ENCODE measurements around the gene TLE7. TPM values are rescaled to one million over a fixed set of nuclear protein-coding genes. Genes with fewer than 3 reads are reported as not detected.

The TLE7 gene
- total and polyA plus RNA-seq, 2 donors from 2014 or later: not detected

DNA sequence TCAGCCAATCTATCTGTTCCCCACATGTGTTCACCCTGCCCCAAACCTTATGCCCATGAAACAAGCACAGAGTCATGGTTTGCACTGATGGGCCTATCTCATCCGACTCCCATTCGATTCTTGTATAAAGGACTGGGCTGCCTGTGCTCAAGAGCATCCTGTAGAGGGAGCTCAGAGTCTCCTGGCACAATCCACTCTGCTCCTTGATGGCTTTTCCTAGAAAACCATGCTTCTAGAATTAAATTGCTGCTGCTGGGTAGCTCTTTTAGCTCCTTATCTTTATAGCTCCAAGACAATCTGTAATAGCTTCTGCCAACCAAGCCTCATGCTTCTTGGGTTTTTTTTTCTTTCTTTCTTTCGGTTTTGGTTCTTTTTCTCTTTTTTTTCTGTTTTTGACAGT, 37.6 kb upstream of the TLE7 start:
- peaks cover 0 to 4% (median 2%) of the 10 kb centered on the region in 3 donors for H3K4me1 ChIP-seq (ENCODE audit: control insufficient read depth in 2 of 3, insufficient read depth in 2 of 3, low read depth in 1 of 3, low read length in 3 of 3)
- intact Hi-C loops (cut with DNase I): no loop called here
- H3K27me3 ChIP-seq (ENCODE audit: control insufficient read depth, insufficient read depth, low read length): no peaks in the 10 kb centered on the region
- TF ChIP-seq, protein P1, sequence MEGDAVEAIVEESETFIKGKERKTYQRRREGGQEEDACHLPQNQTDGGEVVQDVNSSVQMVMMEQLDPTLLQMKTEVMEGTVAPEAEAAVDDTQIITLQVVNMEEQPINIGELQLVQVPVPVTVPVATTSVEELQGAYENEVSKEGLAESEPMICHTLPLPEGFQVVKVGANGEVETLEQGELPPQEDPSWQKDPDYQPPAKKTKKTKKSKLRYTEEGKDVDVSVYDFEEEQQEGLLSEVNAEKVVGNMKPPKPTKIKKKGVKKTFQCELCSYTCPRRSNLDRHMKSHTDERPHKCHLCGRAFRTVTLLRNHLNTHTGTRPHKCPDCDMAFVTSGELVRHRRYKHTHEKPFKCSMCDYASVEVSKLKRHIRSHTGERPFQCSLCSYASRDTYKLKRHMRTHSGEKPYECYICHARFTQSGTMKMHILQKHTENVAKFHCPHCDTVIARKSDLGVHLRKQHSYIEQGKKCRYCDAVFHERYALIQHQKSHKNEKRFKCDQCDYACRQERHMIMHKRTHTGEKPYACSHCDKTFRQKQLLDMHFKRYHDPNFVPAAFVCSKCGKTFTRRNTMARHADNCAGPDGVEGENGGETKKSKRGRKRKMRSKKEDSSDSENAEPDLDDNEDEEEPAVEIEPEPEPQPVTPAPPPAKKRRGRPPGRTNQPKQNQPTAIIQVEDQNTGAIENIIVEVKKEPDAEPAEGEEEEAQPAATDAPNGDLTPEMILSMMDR (IDR thresholded peaks at IDR 0.05; ENCODE audit: borderline replicate concordance, extremely low read depth, insufficient read depth): peak; percentile 15
- no peak overlapping the region for H3K27ac ChIP-seq (ENCODE audit: low read depth in 2 of 2, low read length in 2 of 2)
- H3K4me3 ChIP-seq (ENCODE audit: low read length in 3 of 3): no peak overlapping the region
- H3K36me3 ChIP-seq (ENCODE audit: control insufficient read depth in 2 of 3, insufficient read depth in 3 of 3, low read length in 3 of 3): peaks cover 0 to 31% (median 13%) of the 10 kb centered on the region in 3 donors
- FAIRE-seq: no peak
- peak in 3 of 5 donors; percentile 14 to 39 (median 14) for DNase-seq
- H3K9ac ChIP-seq (ENCODE audit: low read length in 3 of 3): no peak overlapping the region
- no peaks in the 10 kb centered on the region for H3K9me3 ChIP-seq (ENCODE audit: control insufficient read depth in 2 of 3, insufficient read depth in 1 of 3, low read length in 3 of 3)

- FAIRE-seq (no peak), DNase-seq (no peak)
- TF ChIP-seq, protein P1 (IDR thresholded peaks at IDR 0.05; ENCODE audit: borderline replicate concordance, extremely low read depth, insufficient read depth): no peak
- Histone ChIP-seq H3K4me1 (ENCODE audit: control insufficient read depth in 2 of 3, insufficient read depth in 2 of 3, low read depth in 1 of 3, low read length in 3 of 3) (no peaks in the 10 kb centered on the region), H3K4me3 (ENCODE audit: low read length in 3 of 3) (no peak overlapping the region), H3K9ac (ENCODE audit: low read length in 3 of 3) (no peak overlapping the region), H3K27me3 (ENCODE audit: control insufficient read depth, insufficient read depth, low read length) (no peaks in the 10 kb centered on the region), H3K36me3 (ENCODE audit: control insufficient read depth in 2 of 3, insufficient read depth in 3 of 3, low read length in 3 of 3) (peaks cover 0 to 31% (median 13%) of the 10 kb centered on the region in 3 donors), H3K27ac (ENCODE audit: low read depth in 2 of 2, low read length in 2 of 2) (no peak overlapping the region), H3K9me3 (ENCODE audit: control insufficient read depth in 2 of 3, insufficient read depth in 1 of 3, low read length in 3 of 3) (no peaks in the 10 kb centered on the region)
- intact Hi-C loops (cut with DNase I): no loop called here
These were observed 34.7 kb upstream of the TLE7 start for GRCh38 chr16:71476457-71477124.

- H3K36me3 ChIP-seq (ENCODE audit: control insufficient read depth in 2 of 3, insufficient read depth in 3 of 3, low read length in 3 of 3): peaks cover 0 to 31% (median 13%) of the 10 kb centered on the region in 3 donors
- no peak overlapping the region for H3K4me3 ChIP-seq (ENCODE audit: low read length in 3 of 3)
- no peak overlapping the region for H3K27ac ChIP-seq (ENCODE audit: low read depth in 2 of 2, low read length in 2 of 2)
- intact Hi-C loops (cut with DNase I): no loop called here
- no peaks in the 10 kb centered on the region for H3K9me3 ChIP-seq (ENCODE audit: control insufficient read depth in 2 of 3, insufficient read depth in 1 of 3, low read length in 3 of 3)
- no peak overlapping the region for H3K9ac ChIP-seq (ENCODE audit: low read length in 3 of 3)
- TF ChIP-seq, protein P1 (IDR thresholded peaks at IDR 0.05; ENCODE audit: borderline replicate concordance, extremely low read depth, insufficient read depth): no peak
- no peaks in the 10 kb centered on the region for H3K27me3 ChIP-seq (ENCODE audit: control insufficient read depth, insufficient read depth, low read length)
- DNase-seq (no peak), FAIRE-seq (no peak)
- H3K4me1 ChIP-seq (ENCODE audit: control insufficient read depth in 2 of 3, insufficient read depth in 2 of 3, low read depth in 1 of 3, low read length in 3 of 3): no peaks in the 10 kb centered on the region
These were observed 33.0 kb upstream of the TLE7 start for GRCh38 chr16:71474864-71475263.

All from kidney (tissue), 14 donors.